Measurements from ENCODE around the gene HS6ST2.
"Not testable (repeated sequence)": the region's sequence is repeated elsewhere in the genome, so short reads cannot be mapped to it uniquely, and the experiment has no call there.

The HS6ST2 gene

GRCh38 chrX:132948648-132949260 is 9.7 kb downstream of the HS6ST2 start:
- Histone ChIP-seq H3K27ac (no peak overlapping the region), H3K4me3 (no peak overlapping the region)

- not testable (repeated sequence) for H3K4me3 ChIP-seq, H3K27ac ChIP-seq
These were observed 13.3 kb downstream of the HS6ST2 start for GRCh38 chrX:132945055-132945599.

DNA sequence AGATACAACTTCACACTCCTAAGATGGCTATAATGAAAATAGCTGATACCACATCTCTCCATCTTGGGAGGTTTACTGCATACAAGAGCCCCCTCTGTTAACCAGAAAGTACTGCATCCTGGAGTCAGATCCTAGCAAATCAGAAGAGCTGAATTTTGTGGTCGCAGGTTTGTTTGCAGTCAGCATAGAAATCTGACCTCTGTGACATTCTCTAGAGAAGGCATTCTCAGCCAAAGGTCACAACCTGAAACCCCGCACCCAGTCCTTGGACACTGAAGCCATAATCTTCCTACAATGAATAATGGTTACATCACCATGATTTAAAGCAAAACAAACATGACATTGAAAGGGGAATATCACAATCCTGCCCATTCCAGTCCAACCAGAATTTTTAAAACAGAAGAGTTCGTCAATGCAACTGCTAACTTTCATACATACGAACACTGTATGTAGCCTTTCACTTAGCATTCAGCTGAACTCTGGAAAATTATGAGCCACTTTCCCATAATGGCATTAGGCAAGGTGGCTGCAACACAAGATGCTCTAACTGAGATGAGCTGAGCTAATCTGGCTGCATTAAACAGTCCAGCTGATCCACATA is 17.6 kb downstream of the HS6ST2 start:
- no peak overlapping the region for H3K27ac ChIP-seq

GRCh38 chrX:132933170-132933569 is 25.3 kb downstream of the HS6ST2 start:
- Histone ChIP-seq H3K27ac (no peak overlapping the region), H3K4me3 (no peak overlapping the region)

More for the DNA sequence above, 17.6 kb downstream of the HS6ST2 start:
- H3K4me3 ChIP-seq = no peak overlapping the region

DNA sequence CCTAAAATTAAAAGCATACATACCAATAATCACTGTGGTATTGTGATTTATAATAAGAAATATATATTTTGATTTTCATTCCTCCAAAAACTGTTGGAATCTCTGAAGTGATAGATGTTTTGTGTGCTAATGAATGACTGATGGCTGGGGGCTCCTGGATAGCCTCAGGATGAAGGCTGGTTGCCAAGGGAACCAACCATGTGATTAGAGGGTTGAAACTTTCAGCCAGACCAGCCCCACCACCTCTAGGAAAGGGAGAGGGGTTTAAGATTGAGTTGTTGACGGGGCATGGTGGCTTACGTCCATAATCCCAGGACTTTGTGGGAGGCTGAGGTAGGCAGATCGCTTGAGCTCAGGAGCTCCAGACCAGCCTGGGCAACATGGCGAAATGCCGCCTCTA is 34.0 kb downstream of the HS6ST2 start:
- H3K4me3 ChIP-seq = no peak overlapping the region
- no peak overlapping the region for H3K27ac ChIP-seq

- Histone ChIP-seq H3K27ac (no peak overlapping the region), H3K4me3 (no peak overlapping the region)
These were observed 39.9 kb downstream of the HS6ST2 start for GRCh38 chrX:132918523-132918922.

DNA sequence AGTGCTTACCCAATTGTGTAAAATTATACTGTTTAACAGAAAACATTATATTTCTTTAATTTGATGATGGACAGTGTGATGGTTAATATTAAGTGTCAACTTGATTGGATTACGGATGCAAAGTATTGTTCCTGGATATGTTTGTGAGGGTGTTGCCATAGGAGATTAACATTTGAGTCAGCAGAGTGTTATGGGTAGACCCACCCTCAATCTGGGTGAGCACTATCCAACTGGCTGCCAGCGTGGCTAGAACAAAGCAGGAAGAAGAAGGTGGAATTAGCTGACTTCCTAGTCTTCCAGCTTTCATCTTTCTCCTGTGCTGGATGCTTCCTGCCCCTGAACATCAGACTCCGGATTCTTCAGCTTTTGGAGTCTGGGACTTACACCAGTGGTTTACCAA is 42.1 kb downstream of the HS6ST2 start:
- Histone ChIP-seq H3K27ac (no peak overlapping the region), H3K4me3 (no peak overlapping the region)

DNA sequence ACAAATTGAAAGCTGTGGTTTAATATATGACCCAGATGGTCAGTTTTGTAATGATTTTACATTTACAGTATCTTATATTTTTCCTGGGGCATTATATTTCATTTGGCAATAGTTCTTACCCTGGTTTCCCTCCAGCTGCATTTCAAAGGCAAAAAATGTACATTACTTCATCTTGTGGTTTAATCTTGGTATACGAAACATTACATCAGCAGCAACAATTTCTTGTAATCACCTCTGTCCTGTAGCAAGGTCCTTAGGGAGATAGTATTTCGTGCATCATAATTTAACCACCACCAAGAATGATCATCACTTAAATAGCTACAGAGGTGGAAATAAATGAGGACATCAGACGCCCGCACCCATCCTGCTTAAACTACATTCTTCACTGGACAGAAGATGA is 48.8 kb downstream of the HS6ST2 start:
- Histone ChIP-seq H3K27ac (no peak overlapping the region), H3K4me3 (no peak overlapping the region)

- Histone ChIP-seq H3K27ac (no peak overlapping the region), H3K4me3 (no peak overlapping the region)
These were observed 49.5 kb downstream of the HS6ST2 start for GRCh38 chrX:132908891-132909290.

GRCh38 chrX:132900633-132901293 is 57.7 kb downstream of the HS6ST2 start:
- Histone ChIP-seq H3K4me3 (no peak overlapping the region), H3K27ac (no peak overlapping the region)

DNA sequence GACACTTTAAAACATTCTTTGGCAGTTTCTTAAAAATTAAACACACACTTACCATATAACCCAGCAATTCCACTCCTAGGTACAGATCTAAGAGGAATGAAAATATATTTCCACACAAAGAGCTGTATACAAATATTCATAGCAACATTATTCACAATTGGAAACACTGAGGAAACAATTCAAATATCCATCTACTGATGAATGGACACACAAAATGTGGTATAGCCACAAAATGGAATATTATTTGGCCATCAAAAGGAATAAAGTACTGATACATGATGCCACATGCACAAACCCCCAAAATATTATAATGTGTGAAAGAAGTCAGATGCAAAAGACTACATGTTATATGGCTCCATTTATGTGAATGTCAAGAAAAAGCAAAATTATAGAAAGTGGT is 70.9 kb downstream of the HS6ST2 start:
- no peak overlapping the region for H3K4me3 ChIP-seq

DNA sequence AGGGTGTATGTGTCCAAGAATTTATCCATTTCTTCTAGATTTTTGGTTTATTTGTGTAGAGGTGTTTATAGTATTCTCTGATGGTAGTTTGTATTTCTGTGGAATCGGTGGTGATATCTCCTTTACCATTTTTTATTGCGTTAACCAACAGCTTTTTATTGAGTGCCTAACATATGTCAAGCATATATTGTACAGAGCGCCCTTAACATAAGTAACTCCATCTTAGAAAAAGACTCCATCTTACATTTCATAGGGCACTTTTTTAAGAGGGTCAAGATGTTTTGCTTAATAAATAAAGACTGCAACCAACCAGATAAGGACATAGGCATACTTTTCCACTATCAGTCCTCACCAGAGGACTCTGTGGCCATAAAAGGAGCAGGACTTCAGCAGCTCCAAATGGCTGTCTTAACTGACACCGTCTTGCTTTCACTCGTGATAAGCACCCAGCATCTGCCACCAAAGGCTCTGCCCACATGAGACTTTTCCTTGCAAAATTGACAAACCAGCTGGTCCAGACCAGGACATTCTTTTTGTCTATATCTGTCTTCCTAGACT is 75.0 kb downstream of the HS6ST2 start:
- Histone ChIP-seq H3K4me3 (no peak overlapping the region), H3K27ac (no peak overlapping the region)

More for the DNA sequence above, 70.9 kb downstream of the HS6ST2 start:
- no peak overlapping the region for H3K27ac ChIP-seq

- H3K27ac ChIP-seq, H3K4me3 ChIP-seq: not testable (repeated sequence)
These were observed 77.7 kb downstream of the HS6ST2 start for GRCh38 chrX:132880753-132881152.

GRCh38 chrX:132877954-132878536 is 80.4 kb downstream of the HS6ST2 start:
- no peak overlapping the region for H3K4me3 ChIP-seq

GRCh38 chrX:132876523-132877338 is 81.7 kb downstream of the HS6ST2 start:
- Histone ChIP-seq H3K4me3 (no peak overlapping the region), H3K27ac (no peak overlapping the region)

More at GRCh38 chrX:132877954-132878536, 80.4 kb downstream of the HS6ST2 start:
- no peak overlapping the region for H3K27ac ChIP-seq

DNA sequence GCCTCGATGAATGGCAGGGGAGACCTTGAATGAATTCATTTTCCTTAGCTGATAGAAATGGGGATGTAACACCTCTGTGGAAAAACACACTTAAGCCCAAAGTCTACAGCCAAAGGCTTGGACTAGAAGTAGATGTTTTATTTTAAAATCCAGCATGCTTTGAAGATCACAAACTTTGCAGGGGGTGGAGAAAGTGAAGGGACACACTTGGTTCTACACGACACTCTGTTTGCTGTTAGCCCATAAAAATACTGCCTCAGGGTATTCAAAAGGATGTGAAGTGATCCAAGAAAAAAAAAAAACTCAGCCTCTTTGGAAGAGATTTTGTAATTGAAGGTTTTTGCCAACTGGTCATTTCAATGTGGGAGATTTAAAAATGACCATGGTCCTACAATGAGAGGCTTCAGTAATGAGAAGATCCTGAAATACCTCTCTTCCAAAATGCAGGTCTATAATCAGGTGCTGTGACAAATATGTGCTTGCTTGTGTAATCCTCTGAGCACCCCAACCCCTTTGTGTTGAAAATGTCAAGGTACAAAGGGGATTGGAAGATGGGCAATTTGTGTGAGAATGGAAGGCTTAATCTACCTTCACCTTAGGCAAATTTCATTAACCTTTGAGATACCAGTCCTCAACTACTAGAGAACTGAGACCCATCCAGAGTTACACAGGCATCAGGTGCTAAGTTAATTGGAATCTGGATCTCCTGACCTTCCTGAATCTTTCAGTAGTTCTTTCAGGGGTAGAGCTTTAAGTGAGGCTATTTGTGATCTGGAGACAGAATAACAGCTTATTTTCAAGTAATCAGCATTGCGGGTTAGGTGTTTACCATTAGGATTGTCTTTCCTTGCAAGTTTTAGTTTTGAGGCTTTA is 82.5 kb downstream of the HS6ST2 start:
- H3K4me3 ChIP-seq = no peak overlapping the region
- H3K27ac ChIP-seq = no peak overlapping the region

DNA sequence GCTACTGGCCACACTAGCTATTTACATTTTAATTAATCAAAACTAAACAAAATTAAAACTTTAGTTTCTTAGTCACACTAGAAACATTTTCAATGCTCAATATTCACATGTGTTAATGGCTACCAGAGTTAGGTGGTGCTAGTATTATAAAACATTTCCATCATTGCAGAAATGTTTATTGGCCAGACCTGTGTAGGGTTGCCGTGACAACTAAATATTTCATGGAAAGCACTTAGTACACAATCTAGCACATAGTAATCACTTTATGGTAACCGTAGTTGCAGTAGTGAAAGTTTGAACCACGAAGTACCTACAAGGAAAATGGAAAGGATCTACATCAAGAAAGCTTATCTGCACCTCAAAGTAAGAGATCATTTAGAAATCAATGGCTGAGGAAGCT is 95.9 kb downstream of the HS6ST2 start:
- Histone ChIP-seq H3K27ac (no peak overlapping the region), H3K4me3 (no peak overlapping the region)

DNA sequence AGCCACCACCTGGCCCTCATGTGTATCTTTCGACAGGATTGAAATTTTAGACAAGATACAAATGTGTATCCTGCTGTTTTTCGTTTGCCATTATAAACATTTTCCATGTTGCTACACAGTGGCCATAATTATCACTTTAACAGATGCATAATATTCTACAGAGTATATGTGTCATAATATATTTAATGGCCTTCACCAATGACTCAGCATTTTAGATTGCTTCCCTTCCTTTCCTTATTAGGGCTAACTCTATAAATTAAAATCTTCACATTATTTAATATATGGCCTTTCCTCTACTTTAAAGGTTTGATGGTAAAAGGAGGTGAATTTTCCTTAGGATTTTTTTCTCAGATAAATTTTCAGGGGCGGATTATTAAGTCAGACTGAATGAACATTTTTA is 97.4 kb downstream of the HS6ST2 start:
- Histone ChIP-seq H3K4me3 (no peak overlapping the region), H3K27ac (no peak overlapping the region)

- H3K27ac ChIP-seq = no peak overlapping the region
- H3K4me3 ChIP-seq = no peak overlapping the region
These were observed 98.2 kb downstream of the HS6ST2 start for GRCh38 chrX:132860200-132860599.

All from skin epidermis (tissue), 12 donors.